HepG2 (cell line): ENCODE results near the gene CASR. TPM values are rescaled to one million over a fixed set of nuclear protein-coding genes. Genes with fewer than 3 reads are reported as not detected.

Experiments
- ATAC-seq: fragments of 200-7000 bp; cut with Tn5 transposase; 3 replicates; pipeline ENCODE4 v1.9.1; 2020; ENCODE audit warnings: mild to moderate bottlenecking, moderate library complexity
- BruUV-seq: library from RNA; stranded (reverse); fragments of 400-500 nt; replicated peaks from 2 replicates; lab custom pipeline; 2021; lab: Mats Ljungman, UMichigan
- CTCF ChIA-PET: fragments of 300-600 bp; formaldehyde crosslinking; extraction: SDS; loops from one replicate; lab custom pipeline; 2021; ENCODE audit warnings: low total read pairs, inconsistent platforms, low intra/inter-chr PET ratio; lab: Yijun Ruan, JAX
- POLR2A ChIA-PET: fragments of 350-600 bp; sonication (Branson Sonifier 250); formaldehyde crosslinking; loops from one replicate; lab custom pipeline; 2020; ENCODE audit warnings: antibody characterized with exemption, inconsistent platforms; lab: Yijun Ruan, JAX
- DNase-seq: peaks from one replicate; pipeline ENCODE4 v3.0.0-alpha.2; 2015; ENCODE audit warnings: low spot score
- FAIRE-seq: peaks from 3 replicates; lab custom pipeline; 2011; peaks lifted over from hg19 to GRCh38; lab: Jason Lieb, UNC
- H2AFZ ChIP-seq: one replicate; pipeline ENCODE4 v1.6.1; 2011; ENCODE audit warnings: low read length, inconsistent platforms
- H3K27ac ChIP-seq: fragments of 300-600 bp; 3 replicates; pipeline ENCODE4 v1.8.0; 2011; ENCODE audit warnings: mixed run types, mild to moderate bottlenecking, mixed read lengths, low read length, inconsistent platforms; ENCODE audit not compliant: insufficient read depth; ENCODE audit errors: extremely low read length
- H3K27me3 ChIP-seq, 2 experiments: fragments of 200-600 bp in 1 of 2; 2 replicates in 1 of 2; 3 replicates in 1 of 2; pipeline versions ENCODE4 v1.6.0 to v1.8.0; 2011; ENCODE audit warnings: low read length in 2 of 2, mild to moderate bottlenecking in 2 of 2, moderate library complexity in 2 of 2, inconsistent platforms in 1 of 2; ENCODE audit not compliant: insufficient read depth in 2 of 2, control insufficient read depth in 1 of 2
- H3K36me3 ChIP-seq, 2 experiments: fragments of 200-600 bp in 1 of 2; replicated peaks in 1 of 2; 2 replicates in 1 of 2; 3 replicates in 1 of 2; pipeline versions ENCODE4 v1.5.1 to v1.8.0; 2011; ENCODE audit warnings: low read length in 2 of 2, inconsistent platforms in 1 of 2; ENCODE audit not compliant: insufficient read depth in 2 of 2, control insufficient read depth in 1 of 2
- H3K4me1 ChIP-seq: 2 replicates; pipeline ENCODE4 v1.5.1; 2012; ENCODE audit warnings: low read length, inconsistent platforms; ENCODE audit not compliant: insufficient read depth
- H3K4me2 ChIP-seq: 2 replicates; pipeline ENCODE4 v1.6.0; 2011; ENCODE audit warnings: low read depth, low read length, inconsistent platforms
- H3K4me3 ChIP-seq, 3 experiments: fragments of 200-600 bp in 1 of 3; sonication (generic), shearing (Covaris generic) in 1 of 3; replicated peaks in 1 of 3; 2 replicates each; pipeline ENCODE4 v1.5.1; 2011 to 2016; ENCODE audit warnings: low read length in 3 of 3, inconsistent platforms in 2 of 3, low read depth in 2 of 3, mild to moderate bottlenecking in 2 of 3, control low read depth in 1 of 3, mixed read lengths in 1 of 3; ENCODE audit not compliant: insufficient read depth in 1 of 3
- H3K79me2 ChIP-seq: one replicate; pipeline ENCODE4 v1.6.1; 2011; ENCODE audit warnings: low read length, inconsistent platforms; ENCODE audit not compliant: insufficient read depth
- H3K9ac ChIP-seq: 2 replicates; pipeline ENCODE4 v1.6.0; 2011; ENCODE audit warnings: mild to moderate bottlenecking, low read depth, low read length, inconsistent platforms; ENCODE audit not compliant: insufficient read depth
- H3K9me3 ChIP-seq: 2 replicates; pipeline ENCODE4 v1.5.1; 2012; ENCODE audit warnings: mild to moderate bottlenecking, low read length
- H4K20me1 ChIP-seq: 2 replicates; pipeline ENCODE4 v1.6.0; 2011; ENCODE audit warnings: inconsistent platforms, mild to moderate bottlenecking, low read length, moderate library complexity; ENCODE audit not compliant: insufficient read depth
- BRD4 ChIP-seq: sonication (generic); formaldehyde crosslinking; IDR thresholded peaks from 2 replicates; pipeline ENCODE4 v1.4.0; 2020; ENCODE audit warnings: missing genetic modification reagents
- CENPT ChIP-seq: sonication (generic); formaldehyde crosslinking; IDR thresholded peaks from 2 replicates; pipeline ENCODE4 v1.8.0; 2022; ENCODE audit warnings: low read depth, mild to moderate bottlenecking, moderate library complexity, missing genetic modification reagents
- KLF12 ChIP-seq: sonication (generic); formaldehyde crosslinking; IDR thresholded peaks from 2 replicates; pipeline ENCODE4 v1.4.0; 2020; ENCODE audit warnings: missing genetic modification reagents, borderline replicate concordance
- SSRP1 ChIP-seq: IDR thresholded peaks from 2 replicates; pipeline ENCODE4 v1.6.1; 2016; ENCODE audit warnings: control low read depth
- ZNF331 ChIP-seq: sonication (generic); formaldehyde crosslinking; IDR thresholded peaks from 2 replicates; pipeline ENCODE4 v1.4.0; 2020; ENCODE audit warnings: missing genetic modification reagents
- ZNF766 ChIP-seq: sonication (generic); formaldehyde crosslinking; IDR thresholded peaks from 2 replicates; pipeline ENCODE4 v1.5.0; 2020; ENCODE audit warnings: missing genetic modification reagents, borderline replicate concordance
- WGBS: methylation state at CpG from one replicate; pipeline ENCODE4 v1.1.6; 2017; ENCODE audit warnings: low lambda C conversion rate; 5-methylcytosine and 5-hydroxymethylcytosine counted together
- in situ Hi-C: cut with HindIII; loops from 2 replicates; pipeline ENCODE4 v1.10.0; 2017; ENCODE audit warnings: low pct_unique_long_range_greater_than_20kb; ENCODE audit not compliant: extremely low pct_ligation_motif_present
- intact Hi-C: fragments of 100-400 bp; cut with micrococcal nuclease; formaldehyde crosslinking; loops from one replicate; pipeline ENCODE4 v1.10.0; 2022; ENCODE audit not compliant: unreplicated experiment
- polyA plus RNA-seq, 8 experiments: library from polyadenylated mRNA; depleted of rRNA in 3 of 8; stranded (reverse) in 7 of 8; unstranded in 1 of 8; fragments of >200 nt; fragmentation: Illumina TruSeq in 4 of 8; extraction: Trizol in 4 of 8; gene quantifications; 2 replicates each; pipeline versions ENCODE4 v1.2.1 to v1.2.3, GENCODE V29; 2011 to 2016; ENCODE audit warnings: low read depth in 4 of 8, missing spikeins in 1 of 8, mixed read lengths in 1 of 8; ENCODE audit not compliant: insufficient read depth in 1 of 8
- total RNA-seq, 5 experiments: library from RNA; depleted of rRNA; stranded (reverse); fragments of >200 nt; fragmentation: Illumina TruSeq; extraction: Trizol; gene quantifications; 2 replicates each; pipeline ENCODE4 v1.2.3, GENCODE V29; 2016; ENCODE audit warnings: low read depth in 1 of 5
- TF ChIP-seq, protein P1 (sequence below): sonication (generic); formaldehyde crosslinking; IDR thresholded peaks from 2 replicates; pipeline ENCODE4 v1.4.0; 2020; ENCODE audit warnings: mild to moderate bottlenecking, missing genetic modification reagents
- TF ChIP-seq, protein P2 (sequence below): sonication (generic); formaldehyde crosslinking; IDR thresholded peaks from 2 replicates; pipeline ENCODE4 v1.9.0; 2021; ENCODE audit warnings: missing genetic modification reagents, borderline replicate concordance
- TF ChIP-seq, protein P3 (sequence below), 2 experiments: fragments of 450-650 bp in 1 of 2; sonication (generic) in 1 of 2; formaldehyde crosslinking; IDR thresholded peaks; 2 replicates each; pipeline versions ENCODE4 v1.5.0 to v1.8.0; 2020 to 2022; ENCODE audit warnings: mild to moderate bottlenecking in 1 of 2, missing genetic modification reagents in 1 of 2
- TF ChIP-seq, protein P4 (sequence below): sonication (generic); formaldehyde crosslinking; IDR thresholded peaks from 2 replicates; pipeline ENCODE4 v1.4.0; 2020; ENCODE audit warnings: mild to moderate bottlenecking, missing genetic modification reagents
- TF ChIP-seq, protein P5 (sequence below): sonication (generic); formaldehyde crosslinking; IDR thresholded peaks from 2 replicates; pipeline ENCODE4 v1.5.1; 2020; ENCODE audit warnings: mild to moderate bottlenecking, moderate library complexity, missing genetic modification reagents
- TF ChIP-seq, protein P6 (sequence below): IDR thresholded peaks from 2 replicates; pipeline ENCODE4 v1.6.1; 2016; ENCODE audit warnings: low read depth

Gene CASR
- total and polyA plus RNA-seq, 2 of the 13 experiments (the other 11 are each of a cell fraction or from before 2014, with no cell fraction given), result not detected

DNA sequence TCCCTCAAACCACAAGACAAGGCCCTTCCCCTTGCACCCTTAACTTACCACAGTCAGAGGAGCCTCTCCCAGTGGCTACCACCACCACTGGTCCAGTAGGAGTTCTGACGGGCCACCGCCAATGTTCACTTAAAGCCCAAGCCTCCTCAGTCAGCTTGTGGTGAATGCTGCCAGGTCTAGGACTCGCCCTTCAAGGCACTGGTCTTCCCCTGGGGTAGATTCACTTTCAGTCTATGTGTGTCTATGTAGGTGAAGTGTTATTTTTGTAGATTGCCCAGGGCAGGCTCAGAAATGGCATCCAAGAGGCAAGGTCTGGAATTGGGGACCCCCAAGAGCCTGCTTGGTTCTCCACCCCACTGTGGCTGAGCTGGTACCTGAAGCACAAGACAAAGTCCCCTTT, 15.4 kb upstream of the CASR start:
- WGBS, result 10% methylated on average over 3 of the region's 3 CpGs
- CTCF ChIA-PET, result no interaction called here

More for the DNA sequence above, 15.4 kb upstream of the CASR start:
- in situ Hi-C loops (no loop called here), intact Hi-C loops (no loop called here)
- no peak overlapping the region for H3K4me2 ChIP-seq
- H3K9ac ChIP-seq, result no peak overlapping the region
- H2AFZ ChIP-seq, result no peak overlapping the region
- no peaks in the 10 kb centered on the region for H3K27me3 ChIP-seq
- TF ChIP-seq, protein P1, sequence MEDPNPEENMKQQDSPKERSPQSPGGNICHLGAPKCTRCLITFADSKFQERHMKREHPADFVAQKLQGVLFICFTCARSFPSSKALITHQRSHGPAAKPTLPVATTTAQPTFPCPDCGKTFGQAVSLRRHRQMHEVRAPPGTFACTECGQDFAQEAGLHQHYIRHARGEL (CRISPR knock-in tag), result no peak
- TF ChIP-seq ZNF331 (CRISPR knock-in tag) (no peak), CENPT (CRISPR knock-in tag) (no peak), SSRP1 (CRISPR knock-in tag) (no peak), ZNF766 (CRISPR knock-in tag) (no peak), KLF12 (CRISPR knock-in tag) (no peak), BRD4 (CRISPR knock-in tag) (no peak)
- TF ChIP-seq, protein P2, sequence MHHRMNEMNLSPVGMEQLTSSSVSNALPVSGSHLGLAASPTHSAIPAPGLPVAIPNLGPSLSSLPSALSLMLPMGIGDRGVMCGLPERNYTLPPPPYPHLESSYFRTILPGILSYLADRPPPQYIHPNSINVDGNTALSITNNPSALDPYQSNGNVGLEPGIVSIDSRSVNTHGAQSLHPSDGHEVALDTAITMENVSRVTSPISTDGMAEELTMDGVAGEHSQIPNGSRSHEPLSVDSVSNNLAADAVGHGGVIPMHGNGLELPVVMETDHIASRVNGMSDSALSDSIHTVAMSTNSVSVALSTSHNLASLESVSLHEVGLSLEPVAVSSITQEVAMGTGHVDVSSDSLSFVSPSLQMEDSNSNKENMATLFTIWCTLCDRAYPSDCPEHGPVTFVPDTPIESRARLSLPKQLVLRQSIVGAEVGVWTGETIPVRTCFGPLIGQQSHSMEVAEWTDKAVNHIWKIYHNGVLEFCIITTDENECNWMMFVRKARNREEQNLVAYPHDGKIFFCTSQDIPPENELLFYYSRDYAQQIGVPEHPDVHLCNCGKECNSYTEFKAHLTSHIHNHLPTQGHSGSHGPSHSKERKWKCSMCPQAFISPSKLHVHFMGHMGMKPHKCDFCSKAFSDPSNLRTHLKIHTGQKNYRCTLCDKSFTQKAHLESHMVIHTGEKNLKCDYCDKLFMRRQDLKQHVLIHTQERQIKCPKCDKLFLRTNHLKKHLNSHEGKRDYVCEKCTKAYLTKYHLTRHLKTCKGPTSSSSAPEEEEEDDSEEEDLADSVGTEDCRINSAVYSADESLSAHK, result no peak
- TF ChIP-seq, protein P3, sequence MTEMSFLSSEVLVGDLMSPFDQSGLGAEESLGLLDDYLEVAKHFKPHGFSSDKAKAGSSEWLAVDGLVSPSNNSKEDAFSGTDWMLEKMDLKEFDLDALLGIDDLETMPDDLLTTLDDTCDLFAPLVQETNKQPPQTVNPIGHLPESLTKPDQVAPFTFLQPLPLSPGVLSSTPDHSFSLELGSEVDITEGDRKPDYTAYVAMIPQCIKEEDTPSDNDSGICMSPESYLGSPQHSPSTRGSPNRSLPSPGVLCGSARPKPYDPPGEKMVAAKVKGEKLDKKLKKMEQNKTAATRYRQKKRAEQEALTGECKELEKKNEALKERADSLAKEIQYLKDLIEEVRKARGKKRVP (CRISPR knock-in tag; IDR thresholded peaks at IDR 0.05), result no peak
- TF ChIP-seq, protein P4, sequence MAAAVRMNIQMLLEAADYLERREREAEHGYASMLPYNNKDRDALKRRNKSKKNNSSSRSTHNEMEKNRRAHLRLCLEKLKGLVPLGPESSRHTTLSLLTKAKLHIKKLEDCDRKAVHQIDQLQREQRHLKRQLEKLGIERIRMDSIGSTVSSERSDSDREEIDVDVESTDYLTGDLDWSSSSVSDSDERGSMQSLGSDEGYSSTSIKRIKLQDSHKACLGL (CRISPR knock-in tag), result no peak
- TF ChIP-seq, protein P5, sequence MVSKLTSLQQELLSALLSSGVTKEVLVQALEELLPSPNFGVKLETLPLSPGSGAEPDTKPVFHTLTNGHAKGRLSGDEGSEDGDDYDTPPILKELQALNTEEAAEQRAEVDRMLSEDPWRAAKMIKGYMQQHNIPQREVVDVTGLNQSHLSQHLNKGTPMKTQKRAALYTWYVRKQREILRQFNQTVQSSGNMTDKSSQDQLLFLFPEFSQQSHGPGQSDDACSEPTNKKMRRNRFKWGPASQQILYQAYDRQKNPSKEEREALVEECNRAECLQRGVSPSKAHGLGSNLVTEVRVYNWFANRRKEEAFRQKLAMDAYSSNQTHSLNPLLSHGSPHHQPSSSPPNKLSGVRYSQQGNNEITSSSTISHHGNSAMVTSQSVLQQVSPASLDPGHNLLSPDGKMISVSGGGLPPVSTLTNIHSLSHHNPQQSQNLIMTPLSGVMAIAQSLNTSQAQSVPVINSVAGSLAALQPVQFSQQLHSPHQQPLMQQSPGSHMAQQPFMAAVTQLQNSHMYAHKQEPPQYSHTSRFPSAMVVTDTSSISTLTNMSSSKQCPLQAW, result no peak
- TF ChIP-seq, protein P6, sequence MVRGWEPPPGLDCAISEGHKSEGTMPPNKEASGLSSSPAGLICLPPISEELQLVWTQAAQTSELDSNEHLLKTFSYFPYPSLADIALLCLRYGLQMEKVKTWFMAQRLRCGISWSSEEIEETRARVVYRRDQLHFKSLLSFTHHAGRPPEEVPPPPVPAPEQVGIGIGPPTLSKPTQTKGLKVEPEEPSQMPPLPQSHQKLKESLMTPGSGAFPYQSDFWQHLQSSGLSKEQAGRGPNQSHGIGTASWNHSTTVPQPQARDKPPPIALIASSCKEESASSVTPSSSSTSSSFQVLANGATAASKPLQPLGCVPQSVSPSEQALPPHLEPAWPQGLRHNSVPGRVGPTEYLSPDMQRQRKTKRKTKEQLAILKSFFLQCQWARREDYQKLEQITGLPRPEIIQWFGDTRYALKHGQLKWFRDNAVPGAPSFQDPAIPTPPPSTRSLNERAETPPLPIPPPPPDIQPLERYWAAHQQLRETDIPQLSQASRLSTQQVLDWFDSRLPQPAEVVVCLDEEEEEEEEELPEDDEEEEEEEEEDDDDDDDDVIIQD (CRISPR knock-in tag), result no peak
- no peak overlapping the region for H3K4me3 ChIP-seq
- no TSS peak for BruUV-seq
- no peak overlapping the region for H3K27ac ChIP-seq
- H3K4me1 ChIP-seq, result no peaks in the 10 kb centered on the region
- no peaks in the 10 kb centered on the region for H3K9me3 ChIP-seq
- H4K20me1 ChIP-seq, result no peaks in the 10 kb centered on the region
- ATAC-seq (no peak), FAIRE-seq (no peak), DNase-seq (no peak)
- H3K79me2 ChIP-seq, result no peaks in the 10 kb centered on the region
- H3K36me3 ChIP-seq, result no peaks in the 10 kb centered on the region
- POLR2A ChIA-PET, result no interaction called here
